Gastrocnemius medialis (tissue), 4 donors: ENCODE results near the gene OR5AK2. TPM values are rescaled to one million over a fixed set of nuclear protein-coding genes. Genes with fewer than 3 reads are reported as not detected.

Experiments
- ATAC-seq, 2 donors: fragments of 150-250 bp; one replicate each; pipeline ENCODE4 v1.9.1; 2016
- DNase-seq, 2 donors: peaks; one replicate each; pipeline ENCODE4 v3.0.0-alpha.2; 2019
- H3K27ac ChIP-seq, 4 donors: fragments of 200-600 bp; sonication (generic); 1 replicate in 1 of 4; 2 replicates in 3 of 4; pipeline ENCODE4 v1.5.1; 2016 to 2018; ENCODE audit warnings: mild to moderate bottlenecking in 2 of 4, moderate library complexity in 1 of 4
- H3K27me3 ChIP-seq, 3 donors: fragments of 200-600 bp; sonication (generic) in 2 of 3; 1 replicate in 1 of 3; 2 replicates in 2 of 3; pipeline versions ENCODE4 v1.5.1 to v1.6.0; 2016 to 2019; ENCODE audit warnings: mild to moderate bottlenecking in 1 of 3, moderate library complexity in 1 of 3
- H3K36me3 ChIP-seq, 2 donors: fragments of 200-600 bp; sonication (generic) in 1 of 2; one replicate each; pipeline ENCODE4 v1.5.1; 2017 to 2018
- H3K4me1 ChIP-seq, 2 donors: fragments of 200-600 bp; sonication (generic) in 1 of 2; one replicate each; pipeline ENCODE4 v1.5.1; 2016 to 2017; ENCODE audit warnings: mild to moderate bottlenecking in 2 of 2
- H3K4me3 ChIP-seq, 4 donors: fragments of 200-600 bp; sonication (generic) in 3 of 4; 1 replicate in 1 of 4; 2 replicates in 3 of 4; pipeline ENCODE4 v1.5.1; 2016 to 2019; ENCODE audit warnings: mild to moderate bottlenecking in 2 of 4
- H3K9me3 ChIP-seq, 3 donors: fragments of 200-600 bp; sonication (generic) in 2 of 3; 1 replicate in 1 of 3; 2 replicates in 2 of 3; pipeline ENCODE4 v1.5.1; 2016 to 2019
- CTCF ChIP-seq, 5 experiments: fragments of 450-650 bp in 3 of 5; fragments of 200-600 bp in 2 of 5; sonication (generic) in 2 of 5; IDR thresholded peaks in 4 of 5; conservative IDR thresholded peaks in 1 of 5; 1 replicate in 4 of 5; 2 replicates in 1 of 5; pipeline ENCODE4 v1.5.1; 2016 to 2019; ENCODE audit warnings: antibody characterized with exemption in 5 of 5, mild to moderate bottlenecking in 3 of 5, moderate library complexity in 3 of 5
- POLR2A ChIP-seq, 2 donors: fragments of 450-650 bp; IDR thresholded peaks; one replicate each; pipeline ENCODE4 v1.6.1; 2017; ENCODE audit warnings: antibody characterized with exemption in 2 of 2, mild to moderate bottlenecking in 2 of 2, moderate library complexity in 2 of 2
- in situ Hi-C, 4 donors: fragments of 200-750 bp; cut with MboI; loops; one replicate each; pipeline versions ENCODE4 v1.15.0 to v1.8.0; 2017; ENCODE audit warnings: low sequenced_read_pairs in 4 of 4
- intact Hi-C: fragments of 100-400 bp; cut with DNase I; formaldehyde crosslinking; loops from one replicate; pipeline ENCODE4 v1.15.1; 2023; ENCODE audit warnings: low total_unique reads
- total RNA-seq, 4 donors: library from RNA; depleted of rRNA; stranded (reverse); fragments of >200 nt; gene quantifications; one replicate each; pipeline versions ENCODE4 v1.1.0 to v1.2.3, GENCODE V29; 2016

OR5AK2 gene
- total RNA-seq, 4 donors from 2014 or later: not detected

GRCh38 chr11:56967726-56968125 lies 21.0 kb upstream of the OR5AK2 start:
- TF ChIP-seq CTCF (IDR thresholded peaks at IDR 0.05 in 4 of 5, conservative IDR thresholded peaks at IDR 0.05 in 1 of 5) (no peak), POLR2A (IDR thresholded peaks at IDR 0.05) (no peak)
- no peaks in the 10 kb centered on the region for H3K36me3 ChIP-seq
- intact Hi-C loops: no loop called here
- in situ Hi-C loops: no loop called here
- H3K4me1 ChIP-seq: no peaks in the 10 kb centered on the region
- H3K27me3 ChIP-seq: no peaks in the 10 kb centered on the region
- no peak overlapping the region for H3K27ac ChIP-seq
- DNase-seq (no peak), ATAC-seq (no peak)
- H3K9me3 ChIP-seq: no peaks in the 10 kb centered on the region
- H3K4me3 ChIP-seq: no peak overlapping the region

GRCh38 chr11:56968524-56968923 lies 20.2 kb upstream of the OR5AK2 start:
- no peak overlapping the region for H3K4me3 ChIP-seq
- no peaks in the 10 kb centered on the region for H3K9me3 ChIP-seq
- ATAC-seq (no peak), DNase-seq (no peak)
- H3K36me3 ChIP-seq: no peaks in the 10 kb centered on the region
- intact Hi-C loops: no loop called here
- no peak for TF ChIP-seq POLR2A (IDR thresholded peaks at IDR 0.05)
- TF ChIP-seq CTCF (IDR thresholded peaks at IDR 0.05 in 4 of 5, conservative IDR thresholded peaks at IDR 0.05 in 1 of 5): no peak
- no peaks in the 10 kb centered on the region for H3K27me3 ChIP-seq
- H3K27ac ChIP-seq: no peak overlapping the region
- H3K4me1 ChIP-seq: no peaks in the 10 kb centered on the region
- in situ Hi-C loops: no loop called here

GRCh38 chr11:56977314-56977713 lies 11.4 kb upstream of the OR5AK2 start:
- TF ChIP-seq CTCF (IDR thresholded peaks at IDR 0.05 in 4 of 5, conservative IDR thresholded peaks at IDR 0.05 in 1 of 5): no peak
- TF ChIP-seq POLR2A (IDR thresholded peaks at IDR 0.05): no peak
- ATAC-seq (no peak), DNase-seq (no peak)
- Histone ChIP-seq H3K27me3 (no peaks in the 10 kb centered on the region), H3K36me3 (no peaks in the 10 kb centered on the region), H3K9me3 (no peaks in the 10 kb centered on the region), H3K27ac (no peak overlapping the region), H3K4me3 (no peak overlapping the region), H3K4me1 (no peaks in the 10 kb centered on the region)
- intact Hi-C loops: no loop called here
- in situ Hi-C loops: no loop called here

- Histone ChIP-seq H3K4me3 (no peak overlapping the region), H3K4me1 (no peaks in the 10 kb centered on the region), H3K27me3 (no peaks in the 10 kb centered on the region), H3K9me3 (no peaks in the 10 kb centered on the region), H3K36me3 (no peaks in the 10 kb centered on the region), H3K27ac (no peak overlapping the region)
- no peak for TF ChIP-seq CTCF (IDR thresholded peaks at IDR 0.05 in 4 of 5, conservative IDR thresholded peaks at IDR 0.05 in 1 of 5)
- TF ChIP-seq POLR2A (IDR thresholded peaks at IDR 0.05): no peak
- no peak for ATAC-seq
- intact Hi-C loops: no loop called here
- DNase-seq: no peak
- in situ Hi-C loops: no loop called here
Observed at GRCh38 chr11:56990702-56991101, 2.0 kb downstream of the OR5AK2 start.

GRCh38 chr11:56994532-56994931 lies 5.8 kb downstream of the OR5AK2 start:
- no peaks in the 10 kb centered on the region for H3K4me1 ChIP-seq
- H3K27me3 ChIP-seq: no peaks in the 10 kb centered on the region
- TF ChIP-seq POLR2A (IDR thresholded peaks at IDR 0.05): no peak
- TF ChIP-seq CTCF (IDR thresholded peaks at IDR 0.05 in 4 of 5, conservative IDR thresholded peaks at IDR 0.05 in 1 of 5): no peak
- DNase-seq (no peak), ATAC-seq (no peak)
- intact Hi-C loops: no loop called here
- H3K36me3 ChIP-seq: no peaks in the 10 kb centered on the region
- no peak overlapping the region for H3K4me3 ChIP-seq
- in situ Hi-C loops: no loop called here
- no peaks in the 10 kb centered on the region for H3K9me3 ChIP-seq
- no peak overlapping the region for H3K27ac ChIP-seq
